A673 (cell line): ENCODE results near the gene SNTG2. TPM values are rescaled to one million over a fixed set of nuclear protein-coding genes. Genes with fewer than 3 reads are reported as not detected.

Experiments used
- BruUV-seq: library from RNA; stranded (reverse); fragments of 400-500 nt; replicated peaks from 2 replicates; lab custom pipeline; 2021; lab: Mats Ljungman, UMichigan
- CTCF ChIA-PET: fragments of 300-600 bp; sonication (Branson Sonifier 250); formaldehyde crosslinking; loops from one replicate; lab custom pipeline; 2022; ENCODE audit warnings: antibody characterized with exemption; lab: Charles Lee
- POLR2A ChIA-PET: fragments of 300-600 bp; sonication (Branson Sonifier 250); formaldehyde crosslinking; loops from one replicate; lab custom pipeline; 2022; ENCODE audit warnings: antibody characterized with exemption; ENCODE audit not compliant: low non-redundant PET; lab: Charles Lee
- DNase-seq: peaks from one replicate; pipeline ENCODE4 v3.0.0-alpha.2; 2015; ENCODE audit warnings: low spot score
- H3K27ac ChIP-seq: fragments of 200-600 bp; sonication (generic); 2 replicates; pipeline ENCODE4 v1.5.1; 2016; ENCODE audit warnings: mixed run types, low read depth, mild to moderate bottlenecking, mixed read lengths, antibody characterized with exemption, low read length; ENCODE audit not compliant: poor library complexity, severe bottlenecking
- H3K27me3 ChIP-seq: fragments of 200-600 bp; sonication (generic); replicated peaks from 2 replicates; pipeline ENCODE4 v1.6.1; 2017; ENCODE audit warnings: mixed run types, low read depth, mild to moderate bottlenecking, mixed read lengths, antibody characterized with exemption, low read length; ENCODE audit not compliant: insufficient read depth, poor library complexity
- H3K36me3 ChIP-seq: fragments of 200-600 bp; sonication (generic); 2 replicates; pipeline ENCODE4 v1.6.1; 2016; ENCODE audit warnings: mixed run types, mild to moderate bottlenecking, mixed read lengths, antibody characterized with exemption, low read length; ENCODE audit not compliant: insufficient read depth, poor library complexity, severe bottlenecking
- H3K4me1 ChIP-seq: fragments of 200-600 bp; sonication (generic); 2 replicates; pipeline ENCODE4 v1.6.1; 2017; ENCODE audit warnings: mixed run types, mild to moderate bottlenecking, mixed read lengths, antibody characterized with exemption, low read length; ENCODE audit not compliant: insufficient read depth, poor library complexity, severe bottlenecking
- H3K4me3 ChIP-seq: fragments of 200-600 bp; sonication (generic); 2 replicates; pipeline ENCODE4 v1.5.1; 2016; ENCODE audit warnings: low read depth, mixed run types, mild to moderate bottlenecking, mixed read lengths, low read length; ENCODE audit not compliant: poor library complexity, severe bottlenecking
- H3K9me3 ChIP-seq: fragments of 200-600 bp; sonication (generic); 2 replicates; pipeline ENCODE4 v1.6.1; 2016; ENCODE audit warnings: mixed run types, low read depth, mild to moderate bottlenecking, mixed read lengths, antibody characterized with exemption, low read length; ENCODE audit not compliant: poor library complexity, severe bottlenecking
- CTCF ChIP-seq: fragments of 300-800, 200-600 bp; sonication (generic); conservative IDR thresholded peaks from 2 replicates; pipeline ENCODE4 v1.5.1; 2017; ENCODE audit warnings: low read depth, mild to moderate bottlenecking, antibody characterized with exemption, low read length, moderate library complexity, mixed read lengths
- EZH2 ChIP-seq: fragments of 200-600 bp; sonication (generic); IDR thresholded peaks from 2 replicates; pipeline ENCODE4 v1.6.1; 2017; ENCODE audit warnings: borderline replicate concordance, low read depth, mild to moderate bottlenecking, mixed read lengths, antibody characterized with exemption, low read length; ENCODE audit not compliant: poor library complexity, severe bottlenecking
- intact Hi-C: fragments of 100-400 bp; cut with micrococcal nuclease; formaldehyde crosslinking; loops from one replicate; pipeline ENCODE4 v1.10.0; 2022; ENCODE audit not compliant: unreplicated experiment
- total RNA-seq: library from RNA; stranded (reverse); gene quantifications from 2 replicates; pipeline ENCODE4 v1.2.3, GENCODE V29; 2021

The SNTG2 gene
- total RNA-seq, 1 experiment from 2014 or later, result 3.7 TPM

- Histone ChIP-seq H3K36me3 (no peaks in the 10 kb centered on the region), H3K4me1 (no peaks in the 10 kb centered on the region), H3K27ac (no peak overlapping the region), H3K9me3 (no peaks in the 10 kb centered on the region), H3K27me3 (no peaks in the 10 kb centered on the region), H3K4me3 (no peak overlapping the region)
- CTCF ChIA-PET, result no interaction called here
- POLR2A ChIA-PET, result no interaction called here
- no peak for TF ChIP-seq CTCF
- no peak for TF ChIP-seq EZH2
- intact Hi-C loops, result no loop called here
- BruUV-seq, result no TSS peak
- no peak for DNase-seq
These were observed 175.2 kb downstream of the SNTG2 start for GRCh38 chr2:1125633-1126370.

- ChIA-PET POLR2A (no interaction called here), CTCF (no interaction called here)
- no peak for DNase-seq
- H3K27ac ChIP-seq, result no peak overlapping the region
- no peaks in the 10 kb centered on the region for H3K36me3 ChIP-seq
- H3K4me3 ChIP-seq, result no peak overlapping the region
- no peaks in the 10 kb centered on the region for H3K27me3 ChIP-seq
- TF ChIP-seq EZH2 (no peak), CTCF (no peak)
- H3K9me3 ChIP-seq, result no peaks in the 10 kb centered on the region
- BruUV-seq, result no TSS peak
- H3K4me1 ChIP-seq, result no peaks in the 10 kb centered on the region
- intact Hi-C loops, result no loop called here
These were observed 179.3 kb downstream of the SNTG2 start for GRCh38 chr2:1129982-1130381.

- no TSS peak for BruUV-seq
- no peaks in the 10 kb centered on the region for H3K9me3 ChIP-seq
- H3K36me3 ChIP-seq, result no peaks in the 10 kb centered on the region
- no peak overlapping the region for H3K4me3 ChIP-seq
- POLR2A ChIA-PET, result no interaction called here
- DNase-seq, result no peak
- no peaks in the 10 kb centered on the region for H3K27me3 ChIP-seq
- intact Hi-C loops, result no loop called here
- H3K27ac ChIP-seq, result no peak overlapping the region
- H3K4me1 ChIP-seq, result no peaks in the 10 kb centered on the region
- CTCF ChIA-PET, result no interaction called here
- TF ChIP-seq EZH2 (no peak), CTCF (no peak)
These were observed 180.3 kb downstream of the SNTG2 start for GRCh38 chr2:1130922-1131321.
